Breast epithelium (tissue), 4 donors: ENCODE data around the gene SLC35C1. TPM values are rescaled to one million over a fixed set of nuclear protein-coding genes. Genes with fewer than 3 reads are reported as not detected.

ENCODE experiments used
- DNase-seq, 2 donors: peaks; one replicate each; pipeline ENCODE4 v3.0.0-alpha.2; 2019; ENCODE audit warnings: low spot score in 2 of 2
- H3K27ac ChIP-seq, 2 donors: fragments of 200-600 bp; sonication (generic) in 1 of 2; one replicate each; pipeline ENCODE4 v1.5.1; 2016 to 2019; ENCODE audit warnings: mild to moderate bottlenecking in 1 of 2
- H3K27me3 ChIP-seq, 2 donors: fragments of 200-600 bp; sonication (generic) in 1 of 2; one replicate each; pipeline versions ENCODE4 v1.5.1 to v1.6.0; 2017 to 2019; ENCODE audit warnings: control low read depth in 1 of 2, mild to moderate bottlenecking in 1 of 2
- H3K36me3 ChIP-seq: fragments of 200-600 bp; one replicate; pipeline ENCODE4 v1.5.1; 2019
- H3K4me1 ChIP-seq, 2 donors: fragments of 200-600 bp; sonication (generic); one replicate each; pipeline ENCODE4 v1.5.1; 2016 to 2019; ENCODE audit warnings: control low read depth in 1 of 2
- H3K4me3 ChIP-seq, 3 donors: fragments of 200-600 bp; sonication (generic); 1 replicate in 2 of 3; 2 replicates in 1 of 3; pipeline ENCODE4 v1.5.1; 2016 to 2019; ENCODE audit warnings: mild to moderate bottlenecking in 3 of 3, moderate library complexity in 2 of 3
- H3K9me3 ChIP-seq, 2 donors: fragments of 200-600 bp; sonication (generic) in 1 of 2; one replicate each; pipeline ENCODE4 v1.5.1; 2016 to 2019; ENCODE audit warnings: control low read depth in 1 of 2
- CTCF ChIP-seq, 3 donors: fragments of 450-650 bp; IDR thresholded peaks; one replicate each; pipeline ENCODE4 v1.5.1; 2016 to 2017; ENCODE audit warnings: antibody characterized with exemption in 3 of 3, mild to moderate bottlenecking in 3 of 3, moderate library complexity in 3 of 3
- POLR2A ChIP-seq: fragments of 450-650 bp; IDR thresholded peaks from one replicate; pipeline ENCODE4 v1.6.1; 2016; ENCODE audit warnings: antibody characterized with exemption, mild to moderate bottlenecking, moderate library complexity
- POLR2AphosphoS5 ChIP-seq, 3 donors: sonication (generic); formaldehyde crosslinking; IDR thresholded peaks; one replicate each; pipeline ENCODE4 v1.6.1; 2017; ENCODE audit warnings: antibody characterized with exemption in 3 of 3
- intact Hi-C: fragments of 100-400 bp; cut with DNase I; formaldehyde crosslinking; loops from one replicate; pipeline ENCODE4 v1.15.1; 2023; ENCODE audit warnings: low total_unique reads
- total RNA-seq, 3 donors: library from RNA; depleted of rRNA; stranded (reverse); fragments of >200 nt; gene quantifications; one replicate each; pipeline ENCODE4 v1.1.0, GENCODE V29; 2016

Gene SLC35C1
- total RNA-seq, 3 donors from 2014 or later, result 18.1 to 49.1 (median 28.2) TPM

GRCh38 chr11:45765107-45765668, 39.8 kb upstream of the SLC35C1 start:
- H3K4me1 ChIP-seq, result no peaks in the 10 kb centered on the region
- intact Hi-C loops, result no loop called here
- H3K27me3 ChIP-seq, result no peaks in the 10 kb centered on the region
- TF ChIP-seq CTCF (IDR thresholded peaks at IDR 0.05), result no peak
- no peak for TF ChIP-seq POLR2A
- no peak for TF ChIP-seq POLR2AphosphoS5 (IDR thresholded peaks at IDR 0.05)
- H3K27ac ChIP-seq, result no peak overlapping the region
- H3K9me3 ChIP-seq, result no peaks in the 10 kb centered on the region
- H3K4me3 ChIP-seq, result no peak overlapping the region
- DNase-seq, result no peak
- H3K36me3 ChIP-seq, result no peaks in the 10 kb centered on the region

- H3K27me3 ChIP-seq, result no peaks in the 10 kb centered on the region
- no peak overlapping the region for H3K27ac ChIP-seq
- no peaks in the 10 kb centered on the region for H3K4me1 ChIP-seq
- intact Hi-C loops, result no loop called here
- no peaks in the 10 kb centered on the region for H3K9me3 ChIP-seq
- DNase-seq, result peak in 1 of 2 donors; percentile 7
- no peak for TF ChIP-seq POLR2AphosphoS5 (IDR thresholded peaks at IDR 0.05)
- no peak for TF ChIP-seq CTCF (IDR thresholded peaks at IDR 0.05)
- TF ChIP-seq POLR2A, result no peak
- no peaks in the 10 kb centered on the region for H3K36me3 ChIP-seq
- H3K4me3 ChIP-seq, result no peak overlapping the region
Measured at GRCh38 chr11:45765836-45766235, 39.1 kb upstream of the SLC35C1 start.

- TF ChIP-seq POLR2AphosphoS5 (IDR thresholded peaks at IDR 0.05) (no peak), CTCF (IDR thresholded peaks at IDR 0.05) (no peak), POLR2A (no peak)
- H3K36me3 ChIP-seq, result no peaks in the 10 kb centered on the region
- intact Hi-C loops, result no loop called here
- peak in 1 of 2 donors; percentile 44 for DNase-seq
- H3K27me3 ChIP-seq, result no peaks in the 10 kb centered on the region
- H3K4me1 ChIP-seq, result no peaks in the 10 kb centered on the region
- no peak overlapping the region for H3K4me3 ChIP-seq
- no peak overlapping the region for H3K27ac ChIP-seq
- no peaks in the 10 kb centered on the region for H3K9me3 ChIP-seq
Measured at GRCh38 chr11:45766469-45766868, 38.5 kb upstream of the SLC35C1 start.

- Histone ChIP-seq H3K27me3 (no peaks in the 10 kb centered on the region), H3K4me1 (no peaks in the 10 kb centered on the region), H3K27ac (no peak overlapping the region), H3K4me3 (no peak overlapping the region), H3K36me3 (no peaks in the 10 kb centered on the region), H3K9me3 (no peaks in the 10 kb centered on the region)
- peak in 1 of 2 donors; percentile 28 for DNase-seq
- intact Hi-C loops, result no loop called here
- no peak for TF ChIP-seq POLR2AphosphoS5 (IDR thresholded peaks at IDR 0.05)
- TF ChIP-seq CTCF (IDR thresholded peaks at IDR 0.05), result no peak
- TF ChIP-seq POLR2A, result no peak
Measured at GRCh38 chr11:45768486-45768885, 36.5 kb upstream of the SLC35C1 start.

- intact Hi-C loops, result no loop called here
- no peak overlapping the region for H3K27ac ChIP-seq
- no peak for TF ChIP-seq POLR2A
- no peak for TF ChIP-seq POLR2AphosphoS5 (IDR thresholded peaks at IDR 0.05)
- TF ChIP-seq CTCF (IDR thresholded peaks at IDR 0.05), result no peak
- H3K4me3 ChIP-seq, result no peak overlapping the region
- no peaks in the 10 kb centered on the region for H3K36me3 ChIP-seq
- no peaks in the 10 kb centered on the region for H3K27me3 ChIP-seq
- H3K4me1 ChIP-seq, result no peaks in the 10 kb centered on the region
- DNase-seq, result no peak
- H3K9me3 ChIP-seq, result no peaks in the 10 kb centered on the region
Measured at GRCh38 chr11:45769960-45770359, 35.0 kb upstream of the SLC35C1 start.
